ENCODE measurements around the gene KCMF1. TPM values are rescaled to one million over a fixed set of nuclear protein-coding genes. Genes with fewer than 3 reads are reported as not detected.

The KCMF1 gene
- total and polyA plus RNA-seq, 10 of the 15 experiments (the other 5 are each of a cell fraction or from before 2014, with no cell fraction given): 8.4 to 124 (median 43.0) TPM

- TF ChIP-seq SMC3 (IDR thresholded peaks at IDR 0.05; ENCODE audit: borderline replicate concordance, low read length) (peak; percentile 79), SRF (IDR thresholded peaks at IDR 0.05; ENCODE audit: low read depth in 2 of 2, low read length in 2 of 2) (no peak), CBX5 (IDR thresholded peaks at IDR 0.05; ENCODE audit: low read depth) (no peak), DPF2 (IDR thresholded peaks at IDR 0.05) (no peak), POU2F2 (IDR thresholded peaks at IDR 0.05; ENCODE audit: borderline replicate concordance, low read depth, low read length) (no peak), TCF3 (IDR thresholded peaks at IDR 0.05; ENCODE audit: borderline replicate concordance, insufficient read depth, low read depth, low read length) (no peak), POLR2A (IDR thresholded peaks at IDR 0.05; ENCODE audit: low read depth, low read length) (no peak), BRCA1 (IDR thresholded peaks at IDR 0.05; ENCODE audit: low read depth, low read length) (no peak), YY1 (IDR thresholded peaks at IDR 0.05; ENCODE audit: low read depth, low read length) (0 out of 2 replicates have a peak, but pooled peaks have one; percentile 16), EZH2 (IDR thresholded peaks at IDR 0.05; ENCODE audit: borderline replicate concordance, control insufficient read depth, low read depth, low read length) (no peak), HCFC1 (IDR thresholded peaks at IDR 0.05; ENCODE audit: low read length) (no peak), NR2F1 (conservative IDR thresholded peaks at IDR 0.05) (no peak), IRF5 (IDR thresholded peaks at IDR 0.05; ENCODE audit: borderline replicate concordance) (no peak), TBL1XR1 (IDR thresholded peaks at IDR 0.05; ENCODE audit: low read depth, low read length) (no peak), CREB1 (IDR thresholded peaks at IDR 0.05; ENCODE audit: low read depth) (no peak), ETV6 (conservative IDR thresholded peaks at IDR 0.05 in 1 of 2, IDR thresholded peaks at IDR 0.05 in 1 of 2; ENCODE audit: borderline replicate concordance in 1 of 2, low read depth in 1 of 2) (no peak), JUNB (IDR thresholded peaks at IDR 0.05) (no peak), MXI1 (IDR thresholded peaks at IDR 0.05; ENCODE audit: low read depth, low read length) (no peak), MYC (IDR thresholded peaks at IDR 0.05; ENCODE audit: insufficient read depth, insufficient read length, insufficient replicate concordance, low read length, severe bottlenecking) (no peak), RBBP5 (conservative IDR thresholded peaks at IDR 0.05) (no peak), CREM (IDR thresholded peaks at IDR 0.05; ENCODE audit: low read depth) (no peak), CBX3 (IDR thresholded peaks at IDR 0.05; ENCODE audit: borderline replicate concordance, low read depth) (no peak), RUNX3 (IDR thresholded peaks at IDR 0.05; ENCODE audit: low read length) (no peak), IRF4 (IDR thresholded peaks at IDR 0.05; ENCODE audit: low read depth, low read length) (no peak), CTCF (IDR thresholded peaks at IDR 0.05 in 2 of 3, conservative IDR thresholded peaks at IDR 0.05 in 1 of 3; ENCODE audit: control insufficient read depth in 2 of 3, extremely low read depth in 1 of 3, insufficient read depth in 1 of 3, low read depth in 3 of 3, low read length in 3 of 3) (peak; percentile 65 to 68 (median 66)), CBFB (IDR thresholded peaks at IDR 0.05; ENCODE audit: low read depth) (no peak), NFYB (IDR thresholded peaks at IDR 0.05; ENCODE audit: insufficient read depth, low read depth, low read length) (no peak), RAD21 (IDR thresholded peaks at IDR 0.05; ENCODE audit: insufficient read depth, low read depth, low read length) (peak; percentile 72)
Measured at GRCh38 chr2:85066874-85067351, 96.0 kb downstream of the KCMF1 start (continued).
